B cell (primary cell): Measurements from ENCODE around the gene TMEM30B.

Experiments used
- EZH2 ChIP-seq: IDR thresholded peaks from 2 replicates; pipeline ENCODE4 v1.6.1; 2012; ENCODE audit warnings: borderline replicate concordance, low read depth, mild to moderate bottlenecking, moderate library complexity, low read length; ENCODE audit not compliant: insufficient read depth, poor library complexity, severe bottlenecking
- TF ChIP-seq, protein P1 (sequence below): fragments of 200-600 bp; IDR thresholded peaks from one replicate; pipeline ENCODE4 v1.8.0; 2022; ENCODE audit warnings: antibody characterized with exemption, mild to moderate bottlenecking

- TF ChIP-seq, protein P1, sequence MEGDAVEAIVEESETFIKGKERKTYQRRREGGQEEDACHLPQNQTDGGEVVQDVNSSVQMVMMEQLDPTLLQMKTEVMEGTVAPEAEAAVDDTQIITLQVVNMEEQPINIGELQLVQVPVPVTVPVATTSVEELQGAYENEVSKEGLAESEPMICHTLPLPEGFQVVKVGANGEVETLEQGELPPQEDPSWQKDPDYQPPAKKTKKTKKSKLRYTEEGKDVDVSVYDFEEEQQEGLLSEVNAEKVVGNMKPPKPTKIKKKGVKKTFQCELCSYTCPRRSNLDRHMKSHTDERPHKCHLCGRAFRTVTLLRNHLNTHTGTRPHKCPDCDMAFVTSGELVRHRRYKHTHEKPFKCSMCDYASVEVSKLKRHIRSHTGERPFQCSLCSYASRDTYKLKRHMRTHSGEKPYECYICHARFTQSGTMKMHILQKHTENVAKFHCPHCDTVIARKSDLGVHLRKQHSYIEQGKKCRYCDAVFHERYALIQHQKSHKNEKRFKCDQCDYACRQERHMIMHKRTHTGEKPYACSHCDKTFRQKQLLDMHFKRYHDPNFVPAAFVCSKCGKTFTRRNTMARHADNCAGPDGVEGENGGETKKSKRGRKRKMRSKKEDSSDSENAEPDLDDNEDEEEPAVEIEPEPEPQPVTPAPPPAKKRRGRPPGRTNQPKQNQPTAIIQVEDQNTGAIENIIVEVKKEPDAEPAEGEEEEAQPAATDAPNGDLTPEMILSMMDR, result no peak
- TF ChIP-seq EZH2, result no peak
These were observed 45.7 kb upstream of the TMEM30B start for GRCh38 chr14:61326847-61327246.
